HepG2 (cell line): ENCODE measurements around the gene STX10. TPM values are rescaled to one million over a fixed set of nuclear protein-coding genes. Genes with fewer than 3 reads are reported as not detected.

ENCODE experiments used
- ATAC-seq: fragments of 200-7000 bp; cut with Tn5 transposase; 3 replicates; pipeline ENCODE4 v1.9.1; 2020; ENCODE audit warnings: mild to moderate bottlenecking, moderate library complexity
- BruUV-seq: library from RNA; stranded (reverse); fragments of 400-500 nt; replicated peaks from 2 replicates; lab custom pipeline; 2021; lab: Mats Ljungman, UMichigan
- CTCF ChIA-PET: fragments of 300-600 bp; formaldehyde crosslinking; extraction: SDS; loops from one replicate; lab custom pipeline; 2021; ENCODE audit warnings: low total read pairs, inconsistent platforms, low intra/inter-chr PET ratio; lab: Yijun Ruan, JAX
- POLR2A ChIA-PET: fragments of 350-600 bp; sonication (Branson Sonifier 250); formaldehyde crosslinking; loops from one replicate; lab custom pipeline; 2020; ENCODE audit warnings: antibody characterized with exemption, inconsistent platforms; lab: Yijun Ruan, JAX
- DNase-seq: peaks from one replicate; pipeline ENCODE4 v3.0.0-alpha.2; 2015; ENCODE audit warnings: low spot score
- FAIRE-seq: peaks from 3 replicates; lab custom pipeline; 2011; peaks lifted over from hg19 to GRCh38; lab: Jason Lieb, UNC
- H2AFZ ChIP-seq: one replicate; pipeline ENCODE4 v1.6.1; 2011; ENCODE audit warnings: low read length, inconsistent platforms
- H3K27ac ChIP-seq: fragments of 300-600 bp; 3 replicates; pipeline ENCODE4 v1.8.0; 2011; ENCODE audit warnings: mixed run types, mild to moderate bottlenecking, mixed read lengths, low read length, inconsistent platforms; ENCODE audit not compliant: insufficient read depth; ENCODE audit errors: extremely low read length
- H3K27me3 ChIP-seq, 2 experiments: fragments of 200-600 bp in 1 of 2; 2 replicates in 1 of 2; 3 replicates in 1 of 2; pipeline versions ENCODE4 v1.6.0 to v1.8.0; 2011; ENCODE audit warnings: low read length in 2 of 2, mild to moderate bottlenecking in 2 of 2, moderate library complexity in 2 of 2, inconsistent platforms in 1 of 2; ENCODE audit not compliant: insufficient read depth in 2 of 2, control insufficient read depth in 1 of 2
- H3K36me3 ChIP-seq, 2 experiments: fragments of 200-600 bp in 1 of 2; replicated peaks in 1 of 2; 2 replicates in 1 of 2; 3 replicates in 1 of 2; pipeline versions ENCODE4 v1.5.1 to v1.8.0; 2011; ENCODE audit warnings: low read length in 2 of 2, inconsistent platforms in 1 of 2; ENCODE audit not compliant: insufficient read depth in 2 of 2, control insufficient read depth in 1 of 2
- H3K4me1 ChIP-seq: 2 replicates; pipeline ENCODE4 v1.5.1; 2012; ENCODE audit warnings: low read length, inconsistent platforms; ENCODE audit not compliant: insufficient read depth
- H3K4me2 ChIP-seq: 2 replicates; pipeline ENCODE4 v1.6.0; 2011; ENCODE audit warnings: low read depth, low read length, inconsistent platforms
- H3K4me3 ChIP-seq, 3 experiments: fragments of 200-600 bp in 1 of 3; sonication (generic), shearing (Covaris generic) in 1 of 3; replicated peaks in 1 of 3; 2 replicates each; pipeline ENCODE4 v1.5.1; 2011 to 2016; ENCODE audit warnings: low read length in 3 of 3, inconsistent platforms in 2 of 3, low read depth in 2 of 3, mild to moderate bottlenecking in 2 of 3, control low read depth in 1 of 3, mixed read lengths in 1 of 3; ENCODE audit not compliant: insufficient read depth in 1 of 3
- H3K79me2 ChIP-seq: one replicate; pipeline ENCODE4 v1.6.1; 2011; ENCODE audit warnings: low read length, inconsistent platforms; ENCODE audit not compliant: insufficient read depth
- H3K9ac ChIP-seq: 2 replicates; pipeline ENCODE4 v1.6.0; 2011; ENCODE audit warnings: mild to moderate bottlenecking, low read depth, low read length, inconsistent platforms; ENCODE audit not compliant: insufficient read depth
- H3K9me3 ChIP-seq: 2 replicates; pipeline ENCODE4 v1.5.1; 2012; ENCODE audit warnings: mild to moderate bottlenecking, low read length
- H4K20me1 ChIP-seq: 2 replicates; pipeline ENCODE4 v1.6.0; 2011; ENCODE audit warnings: inconsistent platforms, mild to moderate bottlenecking, low read length, moderate library complexity; ENCODE audit not compliant: insufficient read depth
- ATF1 ChIP-seq: IDR thresholded peaks from 2 replicates; pipeline ENCODE4 v1.6.1; 2016; ENCODE audit warnings: mild to moderate bottlenecking, control low read depth
- BCL6 ChIP-seq: IDR thresholded peaks from 2 replicates; pipeline ENCODE4 v1.6.1; 2016; ENCODE audit warnings: missing genetic modification reagents, missing compliant biosample characterization
- GABPA ChIP-seq, 2 experiments: IDR thresholded peaks; 2 replicates each; pipeline ENCODE4 v1.6.1; 2011 to 2016; ENCODE audit warnings: low read depth in 2 of 2, low read length in 1 of 2, missing biosample characterization in 1 of 2, missing genetic modification characterization in 1 of 2
- GFI1 ChIP-seq: sonication (generic); formaldehyde crosslinking; IDR thresholded peaks from 2 replicates; pipeline ENCODE4 v1.5.0; 2020; ENCODE audit warnings: missing genetic modification reagents, mild to moderate bottlenecking, borderline replicate concordance
- HCFC1 ChIP-seq: fragments of 150-350 bp; IDR thresholded peaks from 2 replicates; pipeline ENCODE4 v1.6.1; 2014; ENCODE audit warnings: low read depth, low read length
- HOXA3 ChIP-seq: sonication (generic); formaldehyde crosslinking; IDR thresholded peaks from 2 replicates; pipeline ENCODE4 v1.5.0; 2020; ENCODE audit warnings: missing genetic modification reagents
- MATR3 ChIP-seq: sonication (generic); formaldehyde crosslinking; IDR thresholded peaks from 2 replicates; pipeline ENCODE4 v1.4.0; 2020; ENCODE audit warnings: missing genetic modification reagents
- NFKBIZ ChIP-seq: IDR thresholded peaks from 2 replicates; pipeline ENCODE4 v1.6.1; 2018; ENCODE audit warnings: missing genetic modification reagents, missing compliant biosample characterization
- NR3C1 ChIP-seq: sonication (generic); formaldehyde crosslinking; IDR thresholded peaks from 2 replicates; pipeline ENCODE4 v1.4.0; 2020; ENCODE audit warnings: missing genetic modification reagents
- PTBP1 ChIP-seq: fragments of 200-400 bp; formaldehyde crosslinking; IDR thresholded peaks from 2 replicates; pipeline ENCODE4 v1.6.1; 2018; ENCODE audit warnings: low read length, low read depth; ENCODE audit not compliant: poor library complexity, severe bottlenecking
- RAD21 ChIP-seq: fragments of 450-650 bp; formaldehyde crosslinking; IDR thresholded peaks from 2 replicates; pipeline ENCODE4 v1.5.0; 2020; ENCODE audit warnings: mild to moderate bottlenecking
- RELA ChIP-seq: sonication (generic); formaldehyde crosslinking; IDR thresholded peaks from 2 replicates; pipeline ENCODE4 v1.4.0; 2020; ENCODE audit warnings: missing genetic modification reagents
- SSRP1 ChIP-seq: IDR thresholded peaks from 2 replicates; pipeline ENCODE4 v1.6.1; 2016; ENCODE audit warnings: control low read depth
- U2AF1 ChIP-seq: fragments of 200-400 bp; formaldehyde crosslinking; optimal IDR thresholded peaks from 2 replicates; pipeline ENCODE3; 2017; ENCODE audit warnings: mild to moderate bottlenecking, low read depth, low read length
- ZBTB42 ChIP-seq: sonication (generic); formaldehyde crosslinking; IDR thresholded peaks from 2 replicates; pipeline ENCODE4 v1.5.0; 2020; ENCODE audit warnings: mild to moderate bottlenecking, missing genetic modification reagents
- ZIK1 ChIP-seq: sonication (generic); formaldehyde crosslinking; IDR thresholded peaks from 2 replicates; pipeline ENCODE4 v1.5.0; 2020; ENCODE audit warnings: mild to moderate bottlenecking, low read depth, missing genetic modification reagents, borderline replicate concordance
- ZNF253 ChIP-seq: sonication (generic); formaldehyde crosslinking; IDR thresholded peaks from 2 replicates; pipeline ENCODE4 v1.8.0; 2022; ENCODE audit warnings: mild to moderate bottlenecking, missing genetic modification reagents, borderline replicate concordance
- ZNF331 ChIP-seq: sonication (generic); formaldehyde crosslinking; IDR thresholded peaks from 2 replicates; pipeline ENCODE4 v1.4.0; 2020; ENCODE audit warnings: missing genetic modification reagents
- ZNF343 ChIP-seq: sonication (generic); formaldehyde crosslinking; IDR thresholded peaks from 2 replicates; pipeline ENCODE4 v1.4.0; 2020; ENCODE audit warnings: mild to moderate bottlenecking, missing genetic modification reagents
- ZNF354B ChIP-seq: sonication (generic); formaldehyde crosslinking; IDR thresholded peaks from 2 replicates; pipeline ENCODE4 v1.8.0; 2022; ENCODE audit warnings: mild to moderate bottlenecking, missing genetic modification reagents
- ZNF563 ChIP-seq: sonication (generic); formaldehyde crosslinking; IDR thresholded peaks from 2 replicates; pipeline ENCODE4 v1.8.0; 2022; ENCODE audit warnings: mild to moderate bottlenecking, moderate library complexity, missing genetic modification reagents
- ZNF644 ChIP-seq: IDR thresholded peaks from 2 replicates; pipeline ENCODE4 v1.6.1; 2016; ENCODE audit warnings: low read depth
- WGBS: methylation state at CpG from one replicate; pipeline ENCODE4 v1.1.6; 2017; ENCODE audit warnings: low lambda C conversion rate; 5-methylcytosine and 5-hydroxymethylcytosine counted together
- in situ Hi-C: cut with HindIII; loops from 2 replicates; pipeline ENCODE4 v1.10.0; 2017; ENCODE audit warnings: low pct_unique_long_range_greater_than_20kb; ENCODE audit not compliant: extremely low pct_ligation_motif_present
- intact Hi-C: fragments of 100-400 bp; cut with micrococcal nuclease; formaldehyde crosslinking; loops from one replicate; pipeline ENCODE4 v1.10.0; 2022; ENCODE audit not compliant: unreplicated experiment
- polyA plus RNA-seq, 8 experiments: library from polyadenylated mRNA; depleted of rRNA in 3 of 8; stranded (reverse) in 7 of 8; unstranded in 1 of 8; fragments of >200 nt; fragmentation: Illumina TruSeq in 4 of 8; extraction: Trizol in 4 of 8; gene quantifications; 2 replicates each; pipeline versions ENCODE4 v1.2.1 to v1.2.3, GENCODE V29; 2011 to 2016; ENCODE audit warnings: low read depth in 4 of 8, missing spikeins in 1 of 8, mixed read lengths in 1 of 8; ENCODE audit not compliant: insufficient read depth in 1 of 8
- total RNA-seq, 5 experiments: library from RNA; depleted of rRNA; stranded (reverse); fragments of >200 nt; fragmentation: Illumina TruSeq; extraction: Trizol; gene quantifications; 2 replicates each; pipeline ENCODE4 v1.2.3, GENCODE V29; 2016; ENCODE audit warnings: low read depth in 1 of 5
- TF ChIP-seq, protein P1 (sequence below): sonication (generic); formaldehyde crosslinking; conservative IDR thresholded peaks from 2 replicates; pipeline ENCODE4 v1.4.0; 2020; ENCODE audit warnings: missing genetic modification reagents
- TF ChIP-seq, protein P2 (sequence below): sonication (generic); formaldehyde crosslinking; IDR thresholded peaks from 2 replicates; pipeline ENCODE4 v1.5.0; 2020; ENCODE audit warnings: mild to moderate bottlenecking, missing genetic modification reagents

Gene STX10
- total and polyA plus RNA-seq, 2 of the 13 experiments (the other 11 are each of a cell fraction or from before 2014, with no cell fraction given), result 47.9 to 66.4 TPM

DNA sequence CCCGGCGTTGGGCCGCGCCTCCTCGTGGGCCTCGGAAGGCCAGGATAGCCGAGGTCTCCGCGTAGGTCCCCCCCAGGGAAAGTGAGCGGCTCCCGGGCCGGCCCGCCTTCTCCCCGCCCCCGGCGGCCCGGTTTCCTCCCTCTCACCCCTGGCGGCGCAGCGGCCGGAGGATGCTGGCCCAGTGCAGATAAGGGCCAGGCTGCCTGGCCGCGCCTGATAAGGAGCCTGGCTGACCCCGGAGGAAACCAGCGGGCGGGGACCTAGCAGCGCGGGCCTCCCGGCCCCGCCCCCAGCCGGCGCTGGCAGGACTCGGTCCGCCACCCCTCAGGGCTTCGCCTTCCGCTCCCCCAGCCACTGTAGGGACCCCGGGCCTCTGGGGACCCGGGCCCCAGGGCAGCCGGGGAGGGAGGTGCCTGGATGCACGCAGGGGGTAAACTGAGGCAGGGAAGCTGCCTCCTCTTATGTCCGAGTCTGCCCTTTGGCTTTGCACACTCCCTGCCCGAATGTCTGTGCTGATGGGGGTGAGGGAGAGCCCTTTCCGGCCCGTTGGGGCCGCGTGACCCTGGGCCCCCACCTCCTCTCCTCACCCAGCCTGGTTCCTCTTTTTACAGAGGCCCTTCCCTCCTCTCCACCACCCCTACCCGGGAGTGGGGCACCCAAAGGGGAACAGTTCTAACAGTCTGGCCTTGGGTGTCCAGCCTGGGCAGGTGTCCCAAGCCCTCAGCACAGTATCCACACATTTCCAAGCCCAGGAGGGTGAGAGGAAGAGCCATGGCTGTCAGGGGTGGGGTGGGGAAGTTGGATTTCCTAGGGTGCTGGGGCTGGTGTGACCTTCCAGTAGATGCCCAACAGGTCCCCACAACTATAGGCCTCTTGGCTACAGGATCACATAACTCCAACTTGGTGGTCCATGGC is 47.3 kb downstream of the STX10 start, which contains the start of gene LYL1:
LYL1 (minus strand) TSS at position 193 of the 915 bp plus-strand sequence. CDS start 1,687 bp downstream, outside the sequence.
- in situ Hi-C loops (no loop called here), intact Hi-C loops (no loop called here)
- ATAC-seq, result peak; percentile 71
- ChIA-PET POLR2A (interaction anchor here (0.6 to 1.0 kb wide), 2 partner anchors 8 to 12 kb away, joined by 3 to 4 read pairs; no protein-coding TSS in a partner anchor), CTCF (no interaction called here)
- WGBS, result 10% methylated on average over 5 of the region's 47 CpGs
- FAIRE-seq, result no peak
- H2AFZ ChIP-seq, result no peak within 1 kb of the TSS
- H3K4me3 ChIP-seq, result peak within 1 kb of the TSS; percentile 24 to 72 (median 53)
- H3K9ac ChIP-seq, result peak within 1 kb of the TSS; percentile 61
- peak within 1 kb of the TSS; percentile 91 for H3K4me2 ChIP-seq
- peak within 1 kb of the TSS; percentile 70 for H3K27ac ChIP-seq
- no TSS peak for BruUV-seq
- H3K9me3 ChIP-seq, result no peaks in the 10 kb centered on the region
- H4K20me1 ChIP-seq, result no peaks in the 10 kb centered on the region; the same call in 1 of the 2 replicates
- peak; percentile 45 for DNase-seq
- H3K4me1 ChIP-seq, result peaks cover 20% of the 10 kb centered on the region
- H3K36me3 ChIP-seq, result peaks cover 0 to 8% of the 10 kb centered on the region in 2 experiments; a peak in 2 of 5 replicates
- no peaks in the 10 kb centered on the region for H3K79me2 ChIP-seq
- no peaks in the 10 kb centered on the region for H3K27me3 ChIP-seq
- no peak for TF ChIP-seq NFKBIZ
- no peak for TF ChIP-seq NR3C1 (CRISPR knock-in tag)
- TF ChIP-seq ZIK1 (CRISPR knock-in tag), result no peak
- no peak for TF ChIP-seq RELA (CRISPR knock-in tag)
- 0 out of 2 replicates have a peak, but pooled peaks have one; percentile 50 for TF ChIP-seq ZBTB42 (CRISPR knock-in tag)
- no peak for TF ChIP-seq GFI1 (CRISPR knock-in tag)
- TF ChIP-seq HCFC1, result no peak
- no peak for TF ChIP-seq ZNF253
- TF ChIP-seq ZNF563 (CRISPR knock-in tag), result no peak
- no peak for TF ChIP-seq ATF1 (CRISPR knock-in tag)
- 0 out of 2 replicates have a peak, but pooled peaks have one; percentile 15 for TF ChIP-seq GABPA (IDR thresholded peaks at IDR 0.05; ENCODE audit: low read depth, low read length)
- no peak for TF ChIP-seq GABPA (CRISPR knock-in tag; IDR thresholded peaks at IDR 0.05; ENCODE audit: low read depth)
- TF ChIP-seq U2AF1, result no peak
- peak; percentile 60 for TF ChIP-seq RAD21 (CRISPR knock-in tag)
- TF ChIP-seq, protein P1, sequence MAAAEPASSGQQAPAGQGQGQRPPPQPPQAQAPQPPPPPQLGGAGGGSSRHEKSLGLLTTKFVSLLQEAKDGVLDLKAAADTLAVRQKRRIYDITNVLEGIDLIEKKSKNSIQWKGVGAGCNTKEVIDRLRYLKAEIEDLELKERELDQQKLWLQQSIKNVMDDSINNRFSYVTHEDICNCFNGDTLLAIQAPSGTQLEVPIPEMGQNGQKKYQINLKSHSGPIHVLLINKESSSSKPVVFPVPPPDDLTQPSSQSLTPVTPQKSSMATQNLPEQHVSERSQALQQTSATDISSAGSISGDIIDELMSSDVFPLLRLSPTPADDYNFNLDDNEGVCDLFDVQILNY (CRISPR knock-in tag), result no peak
- no peak for TF ChIP-seq ZNF354B (CRISPR knock-in tag)
- TF ChIP-seq BCL6, result no peak
- TF ChIP-seq ZNF331 (CRISPR knock-in tag), result no peak
- no peak for TF ChIP-seq PTBP1
- TF ChIP-seq MATR3, result no peak
- TF ChIP-seq ZNF644, result no peak
- TF ChIP-seq HOXA3 (CRISPR knock-in tag), result no peak
- TF ChIP-seq, protein P2, sequence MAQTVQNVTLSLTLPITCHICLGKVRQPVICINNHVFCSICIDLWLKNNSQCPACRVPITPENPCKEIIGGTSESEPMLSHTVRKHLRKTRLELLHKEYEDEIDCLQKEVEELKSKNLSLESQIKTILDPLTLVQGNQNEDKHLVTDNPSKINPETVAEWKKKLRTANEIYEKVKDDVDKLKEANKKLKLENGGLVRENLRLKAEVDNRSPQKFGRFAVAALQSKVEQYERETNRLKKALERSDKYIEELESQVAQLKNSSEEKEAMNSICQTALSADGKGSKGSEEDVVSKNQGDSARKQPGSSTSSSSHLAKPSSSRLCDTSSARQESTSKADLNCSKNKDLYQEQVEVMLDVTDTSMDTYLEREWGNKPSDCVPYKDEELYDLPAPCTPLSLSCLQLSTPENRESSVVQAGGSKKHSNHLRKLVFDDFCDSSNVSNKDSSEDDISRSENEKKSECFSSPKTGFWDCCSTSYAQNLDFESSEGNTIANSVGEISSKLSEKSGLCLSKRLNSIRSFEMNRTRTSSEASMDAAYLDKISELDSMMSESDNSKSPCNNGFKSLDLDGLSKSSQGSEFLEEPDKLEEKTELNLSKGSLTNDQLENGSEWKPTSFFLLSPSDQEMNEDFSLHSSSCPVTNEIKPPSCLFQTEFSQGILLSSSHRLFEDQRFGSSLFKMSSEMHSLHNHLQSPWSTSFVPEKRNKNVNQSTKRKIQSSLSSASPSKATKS (CRISPR knock-in tag), result no peak
- no peak for TF ChIP-seq SSRP1 (CRISPR knock-in tag)
- TF ChIP-seq ZNF343 (CRISPR knock-in tag), result no peak
